Subcutaneous adipose tissue (tissue), 4 donors: ENCODE results near the gene FBXO8. TPM values are rescaled to one million over a fixed set of nuclear protein-coding genes. Genes with fewer than 3 reads are reported as not detected.

Source experiments
- CTCF ChIP-seq: fragments of 450-650 bp; IDR thresholded peaks from one replicate; pipeline ENCODE4 v1.5.1; 2016; ENCODE audit warnings: low read depth, mild to moderate bottlenecking, control low read depth, antibody characterized with exemption, moderate library complexity
- total RNA-seq, 4 donors: library from RNA; depleted of rRNA; stranded (reverse); fragments of >200 nt; gene quantifications; one replicate each; pipeline ENCODE4 v1.1.0, GENCODE V29; 2016

Gene FBXO8
- total RNA-seq, 4 donors from 2014 or later = 31.4 to 47.6 (median 40.1) TPM

- no peak for TF ChIP-seq CTCF
Observed at GRCh38 chr4:174207367-174207766, 76.1 kb downstream of the FBXO8 start.

- no peak for TF ChIP-seq CTCF
Observed at GRCh38 chr4:174204164-174204831, 79.2 kb downstream of the FBXO8 start.

GRCh38 chr4:174201871-174202270 is 81.6 kb downstream of the FBXO8 start:
- TF ChIP-seq CTCF = no peak

GRCh38 chr4:174199735-174200134 is 83.7 kb downstream of the FBXO8 start:
- TF ChIP-seq CTCF = no peak

- TF ChIP-seq CTCF = no peak
Observed at GRCh38 chr4:174198828-174199227, 84.6 kb downstream of the FBXO8 start.

GRCh38 chr4:174198396-174198795 is 85.1 kb downstream of the FBXO8 start:
- no peak for TF ChIP-seq CTCF

GRCh38 chr4:174193438-174194374 is 89.8 kb downstream of the FBXO8 start:
- TF ChIP-seq CTCF = no peak
